ENCODE data around the gene COL23A1. TPM values are rescaled to one million over a fixed set of nuclear protein-coding genes. Genes with fewer than 3 reads are reported as not detected.

COL23A1 gene
- total RNA-seq, 1 experiment from 2014 or later = not detected

- no peaks in the 10 kb centered on the region for H3K9me2 ChIP-seq (replicated peaks; ENCODE audit: low read length)
- no peaks in the 10 kb centered on the region for H3K79me2 ChIP-seq (ENCODE audit: low read length)
- BruUV-seq (replicated peaks) = no TSS peak
- H2AFZ ChIP-seq (ENCODE audit: low read length) = no peak overlapping the region
- H3K9ac ChIP-seq (ENCODE audit: low read length) = no peak overlapping the region
- DNase-seq (no peak), ATAC-seq (no peak)
- H3K4me2 ChIP-seq (ENCODE audit: low read length) = no peak overlapping the region
- H3K27ac ChIP-seq (ENCODE audit: low read length) = no peak overlapping the region
- ChIA-PET CTCF (no interaction called here), POLR2A (ENCODE audit: unreplicated experiment) (no interaction called here)
- H3F3A ChIP-seq (ENCODE audit: low read length, unreplicated experiment) = no peaks in the 10 kb centered on the region
- H3K36me3 ChIP-seq (ENCODE audit: low read depth, low read length) = no peaks in the 10 kb centered on the region
- H3K4me1 ChIP-seq (ENCODE audit: insufficient read depth, low read length) = no peaks in the 10 kb centered on the region
- no peak overlapping the region for H3K4me3 ChIP-seq (ENCODE audit: low read length)
- H3K9me3 ChIP-seq (ENCODE audit: low read length) = no peaks in the 10 kb centered on the region
- intact Hi-C loops (cut with micrococcal nuclease) = no loop called here
- no peak for TF ChIP-seq CTCF (conservative IDR thresholded peaks at IDR 0.05; ENCODE audit: low read depth, low read length)
- no peak for TF ChIP-seq EZH2 (IDR thresholded peaks at IDR 0.05; ENCODE audit: low read length, unreplicated experiment)
- TF ChIP-seq EZH2phosphoT487 (IDR thresholded peaks at IDR 0.05; ENCODE audit: borderline replicate concordance, low read length) = no peak
- no peaks in the 10 kb centered on the region for H4K20me1 ChIP-seq (ENCODE audit: low read length)
- H3K27me3 ChIP-seq (ENCODE audit: low read length) = peaks cover 19% of the 10 kb centered on the region
Measured at GRCh38 chr5:178527458-178528307, 62.5 kb downstream of the COL23A1 start.

- Histone ChIP-seq H3K4me1 (ENCODE audit: insufficient read depth, low read length) (no peaks in the 10 kb centered on the region), H3K27ac (ENCODE audit: low read length) (no peak overlapping the region), H2AFZ (ENCODE audit: low read length) (no peak overlapping the region), H3F3A (ENCODE audit: low read length, unreplicated experiment) (no peaks in the 10 kb centered on the region), H3K9me3 (ENCODE audit: low read length) (no peaks in the 10 kb centered on the region), H3K9me2 (replicated peaks; ENCODE audit: low read length) (no peaks in the 10 kb centered on the region), H3K79me2 (ENCODE audit: low read length) (no peaks in the 10 kb centered on the region), H3K9ac (ENCODE audit: low read length) (no peak overlapping the region), H3K4me2 (ENCODE audit: low read length) (no peak overlapping the region), H3K27me3 (ENCODE audit: low read length) (peaks cover 19% of the 10 kb centered on the region), H3K4me3 (ENCODE audit: low read length) (no peak overlapping the region), H4K20me1 (ENCODE audit: low read length) (no peaks in the 10 kb centered on the region), H3K36me3 (ENCODE audit: low read depth, low read length) (no peaks in the 10 kb centered on the region)
- TF ChIP-seq CTCF (conservative IDR thresholded peaks at IDR 0.05; ENCODE audit: low read depth, low read length) = no peak
- no peak for DNase-seq
- no TSS peak for BruUV-seq (replicated peaks)
- intact Hi-C loops (cut with micrococcal nuclease) = no loop called here
- CTCF ChIA-PET = no interaction called here
- POLR2A ChIA-PET (ENCODE audit: unreplicated experiment) = no interaction called here
- ATAC-seq = no peak
Measured at GRCh38 chr5:178526773-178527457, 63.3 kb downstream of the COL23A1 start.

Measured in PC-3 (cell line).